PC-3 (cell line): ENCODE measurements around the gene AGPAT3. TPM values are rescaled to one million over a fixed set of nuclear protein-coding genes. Genes with fewer than 3 reads are reported as not detected.

Experiments
- ATAC-seq: fragments of 200-7000 bp; cut with Tn5 transposase; 2 replicates; pipeline ENCODE4 v1.9.1; 2020; ENCODE audit warnings: mild to moderate bottlenecking, moderate library complexity
- BruUV-seq: library from RNA; stranded (reverse); fragments of 400-500 nt; replicated peaks from 2 replicates; lab custom pipeline; 2021; lab: Mats Ljungman, UMichigan
- CTCF ChIA-PET: fragments of 300-600 bp; sonication (Branson Sonifier 250); formaldehyde crosslinking; loops from one replicate; lab custom pipeline; 2022; ENCODE audit warnings: antibody characterized with exemption; lab: Charles Lee
- POLR2A ChIA-PET: fragments of 300-600 bp; sonication (Branson Sonifier 250); formaldehyde crosslinking; loops from one replicate; lab custom pipeline; 2022; ENCODE audit warnings: antibody characterized with exemption; ENCODE audit not compliant: unreplicated experiment; lab: Charles Lee
- DNase-seq: peaks from one replicate; pipeline ENCODE4 v3.0.0-alpha.2; 2015
- H2AFZ ChIP-seq: fragments of 300-600 bp; sonication (generic); 2 replicates; pipeline ENCODE4 v1.6.0; 2016; ENCODE audit warnings: antibody characterized with exemption, low read length
- H3F3A ChIP-seq: fragments of 300-600 bp; sonication (generic); one replicate; pipeline ENCODE4 v1.6.0; 2017; ENCODE audit warnings: antibody characterized with exemption, low read length, control low read depth, mild to moderate bottlenecking; ENCODE audit not compliant: unreplicated experiment
- H3K27ac ChIP-seq: fragments of 300-600 bp; sonication (generic); 2 replicates; pipeline ENCODE4 v1.5.1; 2016; ENCODE audit warnings: mild to moderate bottlenecking, low read length
- H3K27me3 ChIP-seq: fragments of 300-600 bp; sonication (generic); 2 replicates; pipeline ENCODE4 v1.6.1; 2016; ENCODE audit warnings: low read length, mixed read lengths
- H3K36me3 ChIP-seq: fragments of 300-600 bp; sonication (generic); 2 replicates; pipeline ENCODE4 v1.6.1; 2016; ENCODE audit warnings: low read depth, mixed run types, low read length, mixed read lengths
- H3K4me1 ChIP-seq: fragments of 300-600 bp; sonication (generic); 2 replicates; pipeline ENCODE4 v1.5.1; 2016; ENCODE audit warnings: low read length; ENCODE audit not compliant: insufficient read depth
- H3K4me2 ChIP-seq: fragments of 300-600 bp; sonication (generic); 2 replicates; pipeline ENCODE4 v1.6.0; 2016; ENCODE audit warnings: low read length
- H3K4me3 ChIP-seq: fragments of 300-600 bp; sonication (generic); 2 replicates; pipeline ENCODE4 v1.5.1; 2016; ENCODE audit warnings: mild to moderate bottlenecking, low read length, mixed read lengths
- H3K79me2 ChIP-seq: fragments of 300-600 bp; sonication (generic); 2 replicates; pipeline ENCODE4 v1.6.1; 2017; ENCODE audit warnings: low read length, mixed read lengths
- H3K9ac ChIP-seq: fragments of 300-600 bp; sonication (generic); 2 replicates; pipeline ENCODE4 v1.6.0; 2016; ENCODE audit warnings: mild to moderate bottlenecking, low read length
- H3K9me2 ChIP-seq: fragments of 300-600 bp; sonication (generic); replicated peaks from 2 replicates; pipeline ENCODE4 v1.6.1; 2016; ENCODE audit warnings: mixed run types, low read length, mixed read lengths
- H3K9me3 ChIP-seq: fragments of 300-600 bp; sonication (generic); 2 replicates; pipeline ENCODE4 v1.6.1; 2016; ENCODE audit warnings: low read length, mixed read lengths
- H4K20me1 ChIP-seq: fragments of 300-600 bp; sonication (generic); 2 replicates; pipeline ENCODE4 v1.6.1; 2016; ENCODE audit warnings: low read length, mixed read lengths
- CTCF ChIP-seq: fragments of 300-600 bp; sonication (generic); conservative IDR thresholded peaks from 2 replicates; pipeline ENCODE4 v1.5.1; 2017; ENCODE audit warnings: antibody characterized with exemption, low read depth, mild to moderate bottlenecking, low read length
- EZH2 ChIP-seq: fragments of 300-600 bp; sonication (generic); IDR thresholded peaks from one replicate; pipeline ENCODE4 v1.6.1; 2017; ENCODE audit warnings: antibody characterized with exemption, mild to moderate bottlenecking, low read length; ENCODE audit not compliant: unreplicated experiment
- EZH2phosphoT487 ChIP-seq: fragments of 300-600 bp; sonication (generic); IDR thresholded peaks from 2 replicates; pipeline ENCODE4 v1.6.1; 2018; ENCODE audit warnings: mild to moderate bottlenecking, antibody characterized with exemption, low read length, borderline replicate concordance
- intact Hi-C: fragments of 100-400 bp; cut with micrococcal nuclease; formaldehyde crosslinking; loops from 2 replicates; pipeline ENCODE4 v1.9.0; 2023
- total RNA-seq: library from RNA; depleted of rRNA; stranded (reverse); fragments of >200 nt; gene quantifications from 2 replicates; pipeline ENCODE4 v1.2.3, GENCODE V29; 2014

The AGPAT3 gene
- total RNA-seq, 1 experiment from 2014 or later: 76.1 TPM

DNA sequence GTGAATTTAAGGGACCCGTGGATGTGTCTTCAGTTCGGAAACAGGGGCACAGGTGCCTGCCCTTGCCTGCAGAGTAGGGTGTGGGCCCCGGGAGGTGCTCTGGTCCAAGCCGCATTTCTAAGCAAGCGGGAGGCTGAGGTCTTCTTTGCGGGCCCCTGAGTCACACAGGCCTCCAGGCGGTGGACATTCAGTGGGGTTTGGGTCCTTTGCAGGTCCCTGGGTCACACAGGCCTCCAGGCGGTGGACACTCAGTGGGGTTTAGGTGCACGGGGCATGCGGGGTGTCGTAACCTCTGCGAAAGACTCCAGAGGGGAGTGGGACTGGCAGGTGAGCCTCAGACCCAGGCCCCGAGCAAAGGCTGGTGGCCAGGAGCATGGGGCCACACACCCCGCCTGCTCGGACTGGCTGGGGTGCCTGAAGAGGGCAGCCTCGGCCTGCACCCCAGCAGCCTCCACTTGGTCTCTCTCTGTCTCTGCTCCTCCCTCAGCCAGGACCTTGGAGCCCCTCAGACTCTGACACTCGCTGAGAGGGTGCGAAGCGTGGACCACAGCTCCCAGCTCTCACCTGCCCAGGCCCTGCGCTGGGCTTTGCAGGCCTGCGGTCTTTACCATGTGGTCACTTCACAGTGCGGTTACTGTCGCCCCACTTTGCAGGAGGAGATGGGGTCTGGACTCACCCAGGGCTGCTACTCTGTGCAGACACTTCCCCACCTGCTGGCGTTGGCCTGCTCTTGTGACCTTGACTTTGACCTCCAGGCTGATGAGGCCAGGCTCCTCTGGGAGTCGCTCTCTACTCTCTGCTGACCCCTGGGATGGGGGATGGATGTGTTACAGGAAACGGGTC lies 6.0 kb upstream of the AGPAT3 start:
- DNase-seq: no peak
- no peaks in the 10 kb centered on the region for H3K36me3 ChIP-seq
- H3K27ac ChIP-seq: no peak overlapping the region
- BruUV-seq: no TSS peak
- no peak for ATAC-seq
- no peaks in the 10 kb centered on the region for H3F3A ChIP-seq
- CTCF ChIA-PET: no interaction called here
- peaks cover 10% of the 10 kb centered on the region; the same call in 1 of the 2 replicates for H3K4me1 ChIP-seq
- H3K27me3 ChIP-seq: no peaks in the 10 kb centered on the region
- POLR2A ChIA-PET: no interaction called here
- intact Hi-C loops: no loop called here
- no peak for TF ChIP-seq EZH2
- TF ChIP-seq EZH2phosphoT487: no peak
- no peak for TF ChIP-seq CTCF
- H3K9me2 ChIP-seq: no peaks in the 10 kb centered on the region
- no peaks in the 10 kb centered on the region for H3K9me3 ChIP-seq
- H4K20me1 ChIP-seq: no peaks in the 10 kb centered on the region
- no peaks in the 10 kb centered on the region for H3K79me2 ChIP-seq
- no peak overlapping the region for H3K4me3 ChIP-seq
- no peak overlapping the region for H3K9ac ChIP-seq
- no peak overlapping the region for H2AFZ ChIP-seq
- H3K4me2 ChIP-seq: no peak overlapping the region

DNA sequence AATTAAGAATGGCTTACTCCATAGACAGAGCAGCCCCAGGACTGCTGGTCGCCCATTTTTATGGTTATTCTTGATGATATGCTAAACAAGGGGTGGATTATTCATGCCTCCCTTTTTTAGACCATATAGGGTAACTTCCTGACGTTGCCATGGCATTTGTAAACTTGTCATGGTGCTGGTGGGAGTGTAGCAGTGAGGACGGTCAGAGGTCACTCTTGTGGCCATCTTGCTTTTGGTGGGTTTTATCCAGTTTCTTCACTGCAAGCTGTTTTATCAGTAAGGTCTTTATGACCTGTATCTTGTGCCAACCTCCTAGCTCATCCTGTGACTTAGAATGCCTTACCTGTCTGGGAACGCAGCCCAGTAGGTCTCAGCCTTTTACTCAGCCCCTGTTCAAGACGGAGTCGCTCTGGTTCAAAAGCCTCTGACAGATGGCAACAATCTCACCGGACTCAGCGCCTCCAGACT lies 5.2 kb upstream of the AGPAT3 start:
- intact Hi-C loops: no loop called here
- Histone ChIP-seq H3K4me3 (no peak overlapping the region), H3K9me2 (no peaks in the 10 kb centered on the region), H3K4me1 (peaks cover 10% of the 10 kb centered on the region; the same call in 1 of the 2 replicates), H4K20me1 (no peaks in the 10 kb centered on the region), H3K9ac (no peak overlapping the region), H2AFZ (peak overlapping the region; percentile 47; the same call in 1 of the 2 replicates), H3K79me2 (no peaks in the 10 kb centered on the region), H3K27ac (no peak overlapping the region), H3K27me3 (no peaks in the 10 kb centered on the region), H3F3A (no peaks in the 10 kb centered on the region), H3K9me3 (no peaks in the 10 kb centered on the region), H3K36me3 (no peaks in the 10 kb centered on the region), H3K4me2 (peak overlapping the region; percentile 49)
- TF ChIP-seq EZH2phosphoT487: no peak
- no peak for TF ChIP-seq EZH2
- no peak for TF ChIP-seq CTCF
- DNase-seq: no peak
- CTCF ChIA-PET: no interaction called here
- BruUV-seq: no TSS peak
- ATAC-seq: no peak
- POLR2A ChIA-PET: no interaction called here

GRCh38 chr21:43861706-43862105 lies 3.3 kb upstream of the AGPAT3 start:
- CTCF ChIA-PET: no interaction called here
- intact Hi-C loops: no loop called here

More at GRCh38 chr21:43861706-43862105, 3.3 kb upstream of the AGPAT3 start:
- ATAC-seq (no peak), DNase-seq (no peak)
- no peaks in the 10 kb centered on the region for H3K9me3 ChIP-seq
- H3K27ac ChIP-seq: no peak overlapping the region
- H3K4me3 ChIP-seq: no peak overlapping the region
- POLR2A ChIA-PET: no interaction called here
- H3K4me1 ChIP-seq: peaks cover 13% of the 10 kb centered on the region
- TF ChIP-seq EZH2: no peak
- TF ChIP-seq EZH2phosphoT487: no peak
- TF ChIP-seq CTCF: no peak
- H3K9ac ChIP-seq: no peak overlapping the region
- H3K27me3 ChIP-seq: no peaks in the 10 kb centered on the region
- H2AFZ ChIP-seq: no peak overlapping the region
- no peak overlapping the region for H3K4me2 ChIP-seq
- no peaks in the 10 kb centered on the region for H3F3A ChIP-seq
- H4K20me1 ChIP-seq: no peaks in the 10 kb centered on the region
- no TSS peak for BruUV-seq
- H3K79me2 ChIP-seq: peaks cover 12% of the 10 kb centered on the region
- no peaks in the 10 kb centered on the region for H3K9me2 ChIP-seq
- H3K36me3 ChIP-seq: no peaks in the 10 kb centered on the region
